GOT3 (cell line): ENCODE results near the gene ARHGAP32.

Source experiments
- DNase-seq: peaks from one replicate; lab custom pipeline; 2025; ENCODE audit warnings: mixed read lengths; lab: John Stamatoyannopoulos, UW

The ARHGAP32 gene

DNA sequence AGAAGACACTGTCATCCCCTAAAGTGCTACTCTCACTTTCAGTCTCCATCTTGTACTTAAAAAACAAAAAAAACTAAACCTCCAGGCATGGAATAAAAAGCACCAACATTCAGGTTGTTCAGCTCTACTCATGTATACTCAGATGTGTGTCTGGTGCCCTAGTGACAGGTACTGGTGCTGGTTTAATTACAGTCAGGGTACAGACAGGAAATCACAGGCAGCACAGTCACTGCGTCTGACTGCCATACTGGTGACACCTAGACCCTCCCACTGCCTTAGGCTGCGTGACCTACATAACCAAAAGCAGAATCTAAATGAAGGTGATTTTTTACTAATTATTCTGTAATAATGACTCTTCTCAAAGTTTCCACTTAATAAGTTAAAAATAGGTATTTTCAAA, at the start of gene ARHGAP32:
ARHGAP32 (minus strand) TSS at position 176 of the 400 bp plus-strand sequence; CDS start at position 49, 127 bp downstream.
- DNase-seq, result no peak

- no peak for DNase-seq
Observed at GRCh38 chr11:129239207-129239606, 47.1 kb upstream of the ARHGAP32 start.

DNA sequence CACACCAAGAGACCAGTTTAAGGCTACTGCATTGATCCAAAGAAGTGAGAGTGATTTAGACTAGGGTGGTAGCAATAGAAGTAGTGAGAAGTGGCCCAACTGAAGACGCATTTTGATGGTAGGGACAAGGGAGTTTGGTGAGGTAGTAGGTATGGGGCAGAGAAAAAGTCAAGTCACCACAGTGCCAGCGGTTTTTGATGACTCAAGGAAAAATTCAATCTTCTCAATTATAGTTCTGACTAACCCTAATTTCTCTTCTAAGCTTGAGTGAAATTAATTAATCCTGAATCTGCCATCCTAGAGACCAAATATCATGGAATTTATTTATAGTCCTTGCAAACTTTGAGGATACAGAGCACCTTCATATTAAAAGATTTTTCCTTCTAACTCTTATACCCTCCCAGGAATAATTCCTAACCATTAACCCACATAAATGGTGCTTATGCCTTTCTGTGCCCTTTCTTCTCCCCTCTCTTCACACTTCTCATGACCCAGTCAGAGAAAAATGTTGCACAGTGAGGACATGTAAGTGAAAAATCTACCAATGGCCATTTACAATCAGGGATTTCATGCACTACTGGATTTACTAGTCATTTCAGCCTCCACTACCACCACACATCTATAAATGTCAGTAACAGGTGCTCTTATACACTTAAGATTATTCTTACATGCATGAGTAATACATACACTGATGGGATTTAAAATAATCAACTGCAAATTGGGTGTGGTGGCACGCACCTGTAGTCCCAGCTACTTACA, 45.9 kb upstream of the ARHGAP32 start:
- DNase-seq, result no peak

- DNase-seq, result no peak
Observed at GRCh38 chr11:129237456-129237855, 45.3 kb upstream of the ARHGAP32 start.

GRCh38 chr11:129236850-129237249, 44.7 kb upstream of the ARHGAP32 start:
- no peak for DNase-seq

DNA sequence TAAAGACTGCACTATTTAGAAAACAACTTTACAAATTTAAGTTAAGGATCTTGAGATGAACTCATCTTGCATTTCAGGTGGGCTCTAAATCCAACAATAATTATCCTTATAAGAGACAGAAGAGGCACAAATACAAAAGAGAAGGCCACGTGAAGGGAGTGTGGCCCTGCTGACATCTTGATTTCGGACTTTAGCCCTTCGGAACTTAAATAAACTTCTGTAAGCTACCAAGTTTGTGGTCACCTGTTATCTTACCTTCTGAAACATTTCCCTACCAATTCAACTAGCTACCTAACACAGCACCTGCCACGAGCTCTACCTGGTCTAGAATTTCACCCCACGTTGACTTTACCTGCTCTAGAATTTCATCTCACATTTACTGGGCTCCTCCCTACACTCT, 42.9 kb upstream of the ARHGAP32 start:
- no peak for DNase-seq

DNA sequence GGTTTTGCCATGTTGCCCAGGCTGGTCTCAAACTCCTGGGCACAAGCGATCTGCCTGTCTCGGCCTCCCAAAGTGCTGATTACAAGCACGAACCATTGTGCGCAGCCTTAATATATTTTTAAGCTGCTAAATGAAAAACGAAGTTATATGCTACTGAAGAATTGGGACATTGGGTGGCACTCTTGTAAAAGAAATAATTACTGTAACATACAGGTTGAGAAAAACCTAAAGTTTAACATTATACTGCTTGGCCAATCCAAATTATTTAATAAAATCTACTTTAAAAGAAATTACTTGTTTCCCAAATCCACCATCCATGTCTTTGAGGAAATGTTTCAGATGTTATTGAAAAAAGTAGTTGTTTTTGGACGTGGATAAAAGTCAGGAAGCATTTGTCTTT, 37.9 kb upstream of the ARHGAP32 start:
- DNase-seq, result no peak

DNA sequence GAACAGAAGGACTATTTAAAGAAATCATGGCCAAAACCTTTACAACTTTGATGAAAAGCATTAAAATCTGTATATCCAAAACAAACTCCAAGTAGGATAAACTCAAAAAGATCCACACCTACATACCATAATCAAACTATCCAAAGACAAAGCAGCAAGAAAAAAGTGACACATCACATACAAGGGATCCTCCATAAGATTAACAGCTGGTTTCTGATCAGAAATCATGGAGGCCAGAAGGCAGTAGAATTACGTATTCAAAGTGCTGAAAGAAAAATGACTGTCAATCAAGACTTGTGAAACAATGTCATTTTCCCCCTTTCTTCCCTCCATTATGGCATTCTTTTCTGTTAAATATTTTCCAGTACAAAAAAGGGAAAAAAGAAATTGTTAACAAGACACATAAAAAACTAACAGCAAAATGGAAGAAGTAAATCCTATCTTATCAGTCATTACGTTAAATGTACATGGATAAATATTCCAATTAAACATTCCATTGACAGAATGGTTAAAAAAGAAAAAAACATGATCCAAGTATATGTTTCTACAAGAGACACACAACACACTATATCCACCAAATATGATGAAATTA, 34.2 kb upstream of the ARHGAP32 start:
- no peak for DNase-seq

DNA sequence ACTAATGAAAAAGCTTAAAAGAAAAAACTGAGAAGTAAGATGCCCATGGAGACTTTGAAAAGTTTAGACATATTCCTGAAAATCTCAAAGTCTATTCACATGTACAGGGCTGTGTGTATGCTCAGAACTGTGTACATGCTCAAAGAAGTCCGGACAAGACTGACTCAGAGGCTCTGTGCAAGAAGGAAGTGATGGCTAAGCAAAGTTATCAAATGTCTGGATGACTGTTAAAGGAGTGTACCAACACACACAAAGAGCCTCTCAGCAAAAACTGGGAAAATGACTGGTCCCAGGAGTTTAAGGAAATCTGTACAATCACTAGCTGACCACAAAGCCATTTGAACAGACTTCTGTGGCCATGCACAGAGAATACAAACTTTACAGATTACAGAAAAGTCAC, 33.1 kb upstream of the ARHGAP32 start:
- DNase-seq, result no peak

DNA sequence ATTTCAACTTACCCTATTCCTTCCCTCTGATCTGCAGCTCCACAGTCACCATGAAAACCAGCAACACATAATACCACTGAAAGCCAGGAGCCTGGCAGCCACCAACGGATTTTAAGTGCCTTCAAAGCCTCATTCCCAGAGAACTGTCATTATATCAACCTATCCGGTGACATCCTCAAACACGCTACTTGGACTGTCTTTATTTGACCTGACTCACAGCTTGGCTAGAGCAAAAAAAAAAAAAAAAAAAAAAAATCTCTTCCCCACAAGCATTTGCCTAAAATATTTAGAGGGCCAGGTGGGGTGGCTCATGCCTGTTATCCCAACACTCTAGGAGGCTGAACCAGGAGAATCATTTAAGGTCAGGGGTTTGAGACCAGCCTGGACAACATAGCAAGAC, 32.4 kb upstream of the ARHGAP32 start:
- no peak for DNase-seq

DNA sequence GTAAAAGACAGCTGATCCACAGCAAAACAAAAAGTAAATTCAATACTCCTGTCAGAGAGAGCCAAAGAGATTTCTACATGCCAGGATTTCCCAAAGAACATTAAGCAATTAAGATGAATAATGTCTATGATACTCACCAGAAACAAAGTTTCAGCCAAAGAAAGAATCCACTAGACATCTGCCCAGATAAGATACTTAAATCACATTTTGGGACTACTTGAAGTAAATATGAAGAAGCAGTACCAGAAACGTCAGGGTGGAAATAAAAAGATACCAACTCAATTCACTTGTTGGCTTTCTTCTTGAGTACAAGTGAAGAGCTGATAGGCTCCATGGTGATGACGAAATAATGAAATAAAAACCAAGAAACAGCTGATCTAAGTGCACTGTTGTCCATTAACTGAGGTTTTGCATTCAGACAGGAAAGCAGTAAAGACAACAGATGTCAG, 31.6 kb upstream of the ARHGAP32 start:
- DNase-seq, result no peak

- DNase-seq, result no peak
Observed at GRCh38 chr11:129223260-129223659, 31.1 kb upstream of the ARHGAP32 start.

DNA sequence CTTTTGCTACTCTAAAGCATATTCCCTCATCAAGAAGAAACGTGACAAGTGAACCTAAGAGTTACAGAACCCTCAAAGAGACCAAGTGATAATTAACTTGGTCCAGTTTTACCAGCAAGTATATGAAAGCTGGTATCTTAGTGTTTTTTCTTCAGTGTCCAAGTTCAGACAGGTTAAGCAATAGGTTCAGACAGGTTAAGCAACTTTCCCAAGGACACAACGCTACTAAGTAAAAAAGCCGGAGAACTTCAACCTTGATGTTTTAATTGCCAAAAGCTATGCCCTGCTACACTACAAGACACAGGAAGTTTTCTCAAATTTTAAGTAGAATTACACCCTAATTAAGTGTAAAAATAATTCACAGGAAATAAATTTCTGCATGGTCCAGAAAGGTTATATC, 30.0 kb upstream of the ARHGAP32 start:
- no peak for DNase-seq

GRCh38 chr11:129215506-129216245, 23.6 kb upstream of the ARHGAP32 start:
- no peak for DNase-seq

DNA sequence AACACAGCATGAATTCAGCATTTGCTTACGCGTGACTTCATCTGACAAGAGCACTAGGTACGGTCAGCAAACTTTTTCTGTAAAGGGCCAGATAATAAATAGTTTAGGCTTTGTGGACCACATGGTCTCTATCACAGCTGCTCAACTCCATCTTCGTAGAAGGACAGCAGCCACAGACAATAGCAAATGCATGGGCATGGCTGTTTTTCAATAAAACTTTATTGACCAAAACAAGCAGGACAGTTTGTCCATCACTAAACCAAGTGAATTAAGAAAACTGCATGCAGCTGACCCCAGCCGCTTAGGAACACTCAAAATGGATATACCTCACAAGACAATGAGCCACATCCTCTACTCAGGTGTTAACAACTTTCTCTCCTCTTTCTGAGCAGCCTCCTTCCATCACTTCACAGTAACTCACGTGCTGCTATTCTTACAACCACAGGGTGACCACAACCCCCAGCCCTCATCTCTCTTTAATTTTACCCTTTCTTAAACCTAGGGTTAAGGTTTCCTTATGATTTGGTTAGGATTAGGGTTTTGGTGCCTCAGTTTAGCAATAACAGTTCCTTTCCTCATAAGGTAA, 22.7 kb upstream of the ARHGAP32 start:
- no peak for DNase-seq

GRCh38 chr11:129213261-129213660, 21.1 kb upstream of the ARHGAP32 start:
- DNase-seq, result no peak

DNA sequence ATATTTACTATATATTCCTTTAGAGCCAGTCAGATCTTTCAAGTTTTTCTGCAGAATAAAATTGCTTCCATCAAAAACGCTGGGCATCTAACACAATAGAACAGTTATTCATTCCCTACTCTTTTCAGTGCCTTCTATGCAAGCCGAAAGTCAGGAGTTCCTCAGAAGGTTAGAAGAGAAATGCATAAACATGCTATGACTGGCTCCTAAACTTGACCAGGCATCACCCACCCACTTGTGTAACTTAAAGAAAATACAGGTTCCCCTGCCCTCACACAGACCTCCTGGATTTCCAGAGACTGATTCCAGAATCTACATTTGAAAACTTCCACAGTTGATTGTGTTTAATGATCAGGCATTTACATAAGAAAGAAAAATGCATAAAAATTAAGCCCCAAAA, 19.3 kb upstream of the ARHGAP32 start:
- DNase-seq, result no peak

GRCh38 chr11:129210831-129211181, 18.7 kb upstream of the ARHGAP32 start:
- no peak for DNase-seq

DNA sequence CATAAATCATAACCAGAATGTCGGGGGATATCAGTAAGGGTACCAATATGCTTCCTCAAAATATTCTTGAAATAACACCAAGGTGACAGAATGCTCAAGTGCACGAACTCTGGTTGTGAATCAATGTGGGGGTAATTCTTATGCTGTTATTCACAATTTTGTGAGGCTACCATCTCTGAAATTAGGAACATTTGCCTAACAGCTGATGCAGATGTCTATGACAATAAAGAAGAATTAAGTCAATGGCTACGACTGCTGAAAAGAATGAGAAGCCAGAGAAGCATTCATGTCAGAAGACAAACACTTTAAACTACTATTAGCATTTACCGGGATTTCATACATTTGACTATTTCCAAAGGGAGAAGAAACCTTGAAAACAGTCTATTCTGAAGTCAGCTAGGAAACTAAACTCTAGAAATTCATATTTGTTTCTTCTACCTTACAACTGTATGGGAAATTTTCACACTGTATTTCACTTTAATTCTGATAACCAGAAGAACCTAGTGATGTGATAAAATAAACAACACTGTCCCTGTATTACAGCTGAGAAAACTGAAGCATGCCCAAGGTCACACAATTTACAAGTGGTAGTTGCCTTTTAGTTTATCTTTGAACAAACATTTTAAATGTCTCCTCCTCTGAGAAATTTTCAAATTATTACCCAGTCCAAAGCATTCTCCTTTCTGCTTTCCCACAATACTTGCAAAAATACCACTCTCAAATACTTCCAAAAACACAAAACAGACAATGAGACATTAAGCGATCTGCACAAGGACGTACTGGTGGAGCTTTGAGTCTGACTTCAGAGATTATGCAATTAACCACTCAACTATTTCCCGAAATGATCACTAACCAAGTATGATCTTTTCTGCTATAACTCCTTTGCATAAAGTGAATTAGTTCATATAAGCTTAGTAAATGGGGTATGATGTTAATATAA, 18.0 kb upstream of the ARHGAP32 start:
- DNase-seq, result no peak

DNA sequence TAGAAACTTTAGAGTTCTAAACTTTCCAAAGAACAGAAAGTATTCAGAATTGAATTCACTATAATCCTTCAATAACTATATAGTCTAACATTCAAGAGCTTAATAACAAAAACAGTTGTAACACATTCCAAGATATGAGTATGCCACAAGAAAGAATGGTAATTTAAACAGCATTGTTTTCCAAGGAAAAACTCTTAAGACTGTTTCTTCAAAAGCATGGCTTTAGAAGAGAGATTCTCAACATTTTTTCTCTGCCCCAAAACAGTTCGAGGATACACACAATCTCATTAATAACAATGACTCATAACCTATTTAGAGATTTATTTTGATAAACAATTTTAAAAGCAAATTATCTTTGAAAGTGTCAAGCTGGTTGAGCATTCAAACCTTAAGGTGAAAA, 16.7 kb upstream of the ARHGAP32 start:
- no peak for DNase-seq

DNA sequence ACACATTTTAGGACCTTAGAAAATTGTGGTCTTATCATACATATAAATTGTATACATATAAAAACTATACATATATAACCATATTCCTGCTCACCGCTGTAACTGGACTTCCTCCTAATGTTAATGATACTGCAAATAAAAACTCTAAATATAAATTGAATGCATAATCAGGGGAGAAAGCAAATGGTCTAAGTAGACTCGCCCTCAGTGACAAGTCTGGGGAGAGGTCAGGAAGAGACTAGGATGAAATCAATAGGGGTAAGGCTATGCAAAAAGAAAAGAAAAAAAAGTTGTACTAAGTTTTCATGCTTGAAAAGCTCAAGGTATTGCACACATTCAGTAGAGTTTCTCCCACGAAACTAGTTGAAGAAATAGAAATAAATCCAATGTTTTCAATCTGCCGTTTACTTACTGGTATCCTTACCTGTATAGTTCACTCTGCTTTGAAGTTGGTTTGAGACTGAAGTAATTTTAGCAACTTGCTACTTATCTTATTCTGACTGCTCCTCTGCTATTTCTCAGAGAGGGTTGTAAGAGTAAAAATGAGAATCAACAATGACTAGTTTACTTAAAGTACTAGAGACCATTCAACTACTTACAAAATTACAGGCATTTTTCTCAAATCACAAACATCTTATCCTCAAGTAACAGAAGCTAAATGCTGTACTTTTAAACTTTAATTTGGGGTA, 12.2 kb upstream of the ARHGAP32 start:
- DNase-seq, result no peak
